ENCODE data around the gene RFX1.
A peak's percentile ranks its signal among the peaks of the same experiment; 100 is the strongest.

RFX1 gene

DNA sequence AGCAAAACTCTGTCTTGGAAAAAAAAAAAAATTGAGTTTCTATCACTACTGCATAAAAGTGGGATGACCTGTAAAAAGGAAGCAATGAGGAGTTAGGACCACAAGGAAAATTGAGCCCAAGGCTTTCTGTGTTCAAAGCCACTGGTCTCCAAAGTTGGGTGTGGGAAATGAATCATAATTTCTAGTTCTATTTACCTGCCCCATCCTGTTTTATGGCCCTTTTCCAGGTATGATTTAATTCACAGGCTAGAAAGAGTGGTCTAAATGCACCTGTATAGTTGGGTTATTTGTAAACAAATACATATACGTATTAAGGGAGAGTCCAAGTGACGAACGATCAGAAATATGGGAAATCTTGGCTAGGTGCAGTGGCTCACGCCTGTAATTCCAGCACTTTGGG is 59.7 kb downstream of the RFX1 start:
- Histone ChIP-seq H3K4me3 (ENCODE audit: low read depth, low read length) (no peak overlapping the region), H3K27ac (no peak overlapping the region), H3K36me3 (replicated peaks) (no peaks in the 10 kb centered on the region), H3K27me3 (replicated peaks) (no peaks in the 10 kb centered on the region)
- no peak for DNase-seq
- TF ChIP-seq, protein P1, sequence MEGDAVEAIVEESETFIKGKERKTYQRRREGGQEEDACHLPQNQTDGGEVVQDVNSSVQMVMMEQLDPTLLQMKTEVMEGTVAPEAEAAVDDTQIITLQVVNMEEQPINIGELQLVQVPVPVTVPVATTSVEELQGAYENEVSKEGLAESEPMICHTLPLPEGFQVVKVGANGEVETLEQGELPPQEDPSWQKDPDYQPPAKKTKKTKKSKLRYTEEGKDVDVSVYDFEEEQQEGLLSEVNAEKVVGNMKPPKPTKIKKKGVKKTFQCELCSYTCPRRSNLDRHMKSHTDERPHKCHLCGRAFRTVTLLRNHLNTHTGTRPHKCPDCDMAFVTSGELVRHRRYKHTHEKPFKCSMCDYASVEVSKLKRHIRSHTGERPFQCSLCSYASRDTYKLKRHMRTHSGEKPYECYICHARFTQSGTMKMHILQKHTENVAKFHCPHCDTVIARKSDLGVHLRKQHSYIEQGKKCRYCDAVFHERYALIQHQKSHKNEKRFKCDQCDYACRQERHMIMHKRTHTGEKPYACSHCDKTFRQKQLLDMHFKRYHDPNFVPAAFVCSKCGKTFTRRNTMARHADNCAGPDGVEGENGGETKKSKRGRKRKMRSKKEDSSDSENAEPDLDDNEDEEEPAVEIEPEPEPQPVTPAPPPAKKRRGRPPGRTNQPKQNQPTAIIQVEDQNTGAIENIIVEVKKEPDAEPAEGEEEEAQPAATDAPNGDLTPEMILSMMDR (IDR thresholded peaks at IDR 0.05; ENCODE audit: low read depth, low read length, missing control alignments): no peak
- in situ Hi-C loops (cut with HindIII; ENCODE audit: low pct_ligation_motif_present, low sequenced_read_pairs): no loop called here

DNA sequence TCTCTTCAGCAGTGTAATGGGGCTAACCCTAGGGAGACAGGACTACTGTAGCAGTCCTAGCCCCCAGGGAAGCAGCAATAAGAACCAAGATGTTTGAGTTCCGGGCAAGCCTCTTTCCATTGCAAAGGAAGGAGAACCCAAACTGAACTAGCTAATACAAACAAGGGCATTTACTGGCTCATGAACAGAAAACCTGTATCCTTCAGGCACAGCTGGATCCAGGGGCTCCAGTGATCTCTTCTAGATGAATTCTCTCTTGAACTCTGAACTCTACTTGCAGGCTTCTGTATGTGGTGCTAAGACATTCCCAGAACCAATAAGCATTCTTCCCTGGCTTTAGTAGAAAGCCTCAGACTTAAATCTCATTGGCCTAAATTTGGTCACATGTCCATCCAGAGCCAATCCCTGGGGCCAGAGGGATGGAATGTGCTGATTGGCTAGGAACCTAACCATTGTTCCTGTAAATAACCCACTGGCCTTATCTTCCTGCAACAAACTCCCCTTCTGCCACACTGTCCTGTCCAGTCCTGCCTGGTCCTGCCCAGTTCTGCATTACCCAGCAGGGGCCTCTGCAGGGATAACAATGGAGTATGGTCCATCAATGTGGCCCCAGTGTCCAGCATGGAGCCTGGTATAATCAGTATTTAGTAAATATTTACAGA is 64.0 kb downstream of the RFX1 start:
- no peak for DNase-seq
- TF ChIP-seq, protein P1 (IDR thresholded peaks at IDR 0.05; ENCODE audit: low read depth, low read length, missing control alignments): no peak
- H3K27ac ChIP-seq: no peak overlapping the region
- no peaks in the 10 kb centered on the region for H3K27me3 ChIP-seq (replicated peaks)
- H3K4me3 ChIP-seq (ENCODE audit: low read depth, low read length): no peak overlapping the region
- no peaks in the 10 kb centered on the region for H3K36me3 ChIP-seq (replicated peaks)
- in situ Hi-C loops (cut with HindIII; ENCODE audit: low pct_ligation_motif_present, low sequenced_read_pairs): no loop called here

DNA sequence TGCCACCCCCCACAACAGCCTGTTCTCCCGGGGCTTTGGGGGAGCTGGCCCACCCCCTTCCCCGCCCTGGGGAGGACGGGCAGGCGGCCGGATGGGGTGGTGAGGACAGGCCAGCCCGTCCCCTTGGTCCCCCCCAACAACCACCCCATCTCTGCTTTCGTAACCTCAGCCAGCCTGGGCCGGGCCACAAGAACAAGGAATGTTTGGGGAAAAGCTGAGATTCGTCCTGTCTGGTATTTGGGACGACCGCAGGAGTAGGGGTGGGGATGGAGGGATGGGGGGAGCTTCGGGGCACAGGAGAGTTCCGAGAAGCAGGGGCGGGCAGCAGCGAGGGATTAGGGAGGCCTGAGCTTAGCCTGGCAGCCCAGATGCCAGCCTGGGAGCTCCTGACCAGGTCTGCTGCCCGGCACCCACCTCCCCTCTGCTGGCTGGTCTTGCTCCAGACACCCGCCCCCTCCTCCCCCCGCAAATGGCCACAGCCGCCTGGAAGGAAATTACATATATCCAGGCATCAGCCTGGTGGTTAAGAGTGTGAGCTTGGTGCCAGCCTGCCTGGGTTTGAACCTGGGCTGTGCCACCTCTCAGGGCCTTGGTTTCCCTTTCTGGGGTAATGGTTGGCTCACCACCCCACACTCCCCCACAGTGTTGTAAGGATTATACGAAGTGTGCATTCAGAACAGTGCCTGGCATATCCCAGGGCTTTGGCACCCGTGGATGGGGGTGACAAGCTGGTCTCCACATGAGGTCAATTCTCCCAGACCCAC is 67.6 kb downstream of the RFX1 start, which contains the start of gene PODNL1:
TSS of gene PODNL1 (minus strand) at position 117 of the 764 bp plus-strand sequence. CDS start 236 bp downstream, outside the sequence.
- peak within 1 kb of the TSS; percentile 57 for H3K4me3 ChIP-seq (ENCODE audit: low read depth, low read length)
- in situ Hi-C loops (cut with HindIII; ENCODE audit: low pct_ligation_motif_present, low sequenced_read_pairs): no loop called here
- no peak within 1 kb of the TSS for H3K27ac ChIP-seq
- peak; percentile 20 for DNase-seq
- H3K36me3 ChIP-seq (replicated peaks): no peaks in the 10 kb centered on the region
- H3K27me3 ChIP-seq (replicated peaks): no peaks in the 10 kb centered on the region
- TF ChIP-seq, protein P1 (IDR thresholded peaks at IDR 0.05; ENCODE audit: low read depth, low read length, missing control alignments): no peak

DNA sequence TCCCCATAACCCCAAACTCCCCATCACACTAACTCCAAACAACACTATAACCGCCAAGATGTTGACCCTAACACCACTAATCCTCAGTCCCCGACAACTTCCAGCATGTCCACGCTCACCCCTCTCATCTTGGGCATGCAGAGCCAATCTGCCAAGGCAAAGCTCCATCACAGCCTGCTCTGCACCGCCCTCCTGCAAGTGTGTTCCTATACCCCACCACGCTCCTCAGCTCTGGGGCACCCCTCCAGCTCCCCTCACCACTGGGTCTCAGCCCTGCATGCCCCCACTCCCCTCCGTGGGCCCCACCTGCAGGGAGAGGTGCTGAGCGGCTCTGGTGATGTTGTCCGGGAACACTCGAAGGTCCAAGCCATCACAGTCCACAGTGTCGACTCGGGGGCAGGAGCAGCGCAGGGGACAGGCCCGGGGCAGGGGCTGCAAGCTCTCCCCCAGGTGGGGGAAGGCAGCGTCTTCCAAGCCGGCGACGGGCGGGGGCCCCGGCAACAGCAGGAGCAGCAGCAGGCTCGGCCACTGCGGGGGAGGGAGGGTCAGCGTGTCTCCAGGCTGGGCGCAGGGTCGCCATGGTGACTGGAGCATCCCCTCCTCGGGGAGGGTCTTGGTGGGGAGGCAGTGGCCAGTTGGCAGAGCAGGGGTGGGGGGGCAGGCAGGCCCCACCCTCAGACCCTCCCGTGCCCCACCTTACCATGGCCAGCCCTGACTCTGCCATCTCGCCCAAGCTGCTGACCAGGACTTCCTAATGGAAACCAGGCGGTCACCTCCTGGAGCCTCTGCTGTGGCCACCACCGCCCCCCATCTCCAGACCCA is 68.4 kb downstream of the RFX1 start:
- Histone ChIP-seq H3K27ac (no peak overlapping the region), H3K4me3 (ENCODE audit: low read depth, low read length) (peak overlapping the region; percentile 57), H3K27me3 (replicated peaks) (no peaks in the 10 kb centered on the region), H3K36me3 (replicated peaks) (no peaks in the 10 kb centered on the region)
- TF ChIP-seq, protein P1 (IDR thresholded peaks at IDR 0.05; ENCODE audit: low read depth, low read length, missing control alignments): no peak
- no peak for DNase-seq
- in situ Hi-C loops (cut with HindIII; ENCODE audit: low pct_ligation_motif_present, low sequenced_read_pairs): no loop called here

DNA sequence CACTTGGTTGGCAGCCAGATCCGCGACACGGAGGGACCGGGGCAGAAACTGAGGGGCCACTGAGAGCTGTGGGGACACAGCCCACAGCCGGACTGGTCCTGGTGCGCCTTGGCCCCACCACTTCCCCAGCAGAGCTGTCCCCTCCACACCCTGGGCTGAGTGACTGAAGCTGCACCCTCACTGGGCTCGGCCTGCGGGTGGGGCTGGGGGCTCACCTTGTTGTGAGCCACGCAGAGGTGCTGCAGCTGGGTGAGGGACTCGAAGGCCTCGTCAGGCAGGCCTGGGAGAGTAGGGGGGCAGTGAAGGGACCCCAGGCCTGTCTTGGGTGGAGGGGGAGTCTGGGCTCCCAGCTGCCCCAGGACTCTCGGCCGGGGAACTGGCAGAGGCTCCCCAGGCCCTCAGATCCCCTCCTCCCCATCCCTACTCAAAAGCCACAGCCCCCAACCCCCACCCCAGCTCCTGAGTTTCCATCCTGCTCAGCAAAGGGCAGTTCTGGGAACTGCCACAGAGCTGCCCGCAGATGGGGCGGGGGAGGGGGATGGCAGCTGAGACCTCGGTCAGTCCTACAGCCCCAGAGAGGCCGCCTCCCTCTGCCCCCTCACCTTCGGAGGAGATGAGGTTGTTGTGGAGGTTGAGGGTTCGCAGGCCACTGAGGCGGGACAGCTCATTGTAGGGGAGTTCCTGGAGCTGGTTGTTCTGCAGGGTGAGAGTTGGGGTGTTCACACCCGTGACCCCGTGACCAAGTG is 70.2 kb downstream of the RFX1 start:
- TF ChIP-seq, protein P1 (IDR thresholded peaks at IDR 0.05; ENCODE audit: low read depth, low read length, missing control alignments): no peak
- in situ Hi-C loops (cut with HindIII; ENCODE audit: low pct_ligation_motif_present, low sequenced_read_pairs): no loop called here

More for the DNA sequence above, 70.2 kb downstream of the RFX1 start:
- DNase-seq: no peak
- Histone ChIP-seq H3K27me3 (replicated peaks) (no peaks in the 10 kb centered on the region), H3K36me3 (replicated peaks) (no peaks in the 10 kb centered on the region), H3K4me3 (ENCODE audit: low read depth, low read length) (no peak overlapping the region), H3K27ac (no peak overlapping the region)
